HG03565 (cell line): ENCODE results near the gene TBC1D25.
A peak's percentile ranks its signal among the peaks of the same experiment; 100 is the strongest.

Experiments used
- ATAC-seq: cut with Tn5 transposase; IDR thresholded peaks from one replicate; pipeline ENCODE4 v1.9.1; 2021; ENCODE audit warnings: mild to moderate bottlenecking, moderate library complexity; ENCODE audit not compliant: unreplicated experiment

The TBC1D25 gene

DNA sequence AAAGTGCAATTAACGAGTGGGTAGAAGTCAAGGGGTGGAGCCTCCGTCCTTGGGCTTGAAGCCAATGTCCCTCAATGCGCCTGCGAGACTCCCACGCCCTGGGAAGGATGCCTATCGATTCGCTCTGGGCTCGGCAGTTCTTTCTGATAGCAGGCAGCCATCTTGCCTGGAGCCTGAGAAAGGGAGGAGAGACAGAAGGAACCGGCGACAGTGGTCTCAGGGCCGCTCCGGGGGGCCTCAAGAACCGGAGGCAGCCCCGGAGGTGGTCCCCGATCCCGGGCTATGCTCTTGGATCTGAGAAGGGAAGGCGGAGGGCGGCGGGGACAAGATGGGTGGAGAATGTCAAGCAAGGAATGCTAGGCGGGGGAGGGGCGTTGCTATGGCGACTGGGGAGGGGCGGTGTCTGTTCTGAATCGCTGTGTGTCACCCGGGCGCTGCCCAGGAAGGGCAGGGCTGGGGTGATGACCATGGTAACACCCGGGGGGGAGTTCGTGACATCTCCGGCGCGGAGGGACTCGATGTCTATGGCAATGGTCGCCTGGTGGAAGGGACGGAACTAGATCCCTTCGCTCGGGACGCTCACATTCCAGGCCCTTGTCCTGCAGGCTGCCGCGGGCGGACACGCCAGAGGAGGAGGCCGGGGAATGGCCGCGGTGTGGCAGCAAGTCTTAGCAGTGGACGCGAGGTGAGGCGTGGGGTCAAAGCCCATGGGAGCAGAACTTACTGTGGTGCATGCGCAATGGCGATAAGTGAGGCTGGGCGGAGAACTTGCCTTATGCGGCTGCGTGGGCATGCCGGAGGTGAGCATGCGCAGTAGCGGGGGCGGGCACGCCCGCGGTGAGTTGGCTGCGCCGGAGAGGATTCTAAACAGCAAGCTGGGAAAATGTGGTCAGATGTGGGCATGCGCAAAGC is 58.1 kb downstream of the TBC1D25 start, which contains the start of gene WDR13:
TSS of gene WDR13 (plus strand) at position 140 of the 912 bp plus-strand sequence. CDS start at position 645, 505 bp downstream.
- ATAC-seq = peak; percentile 61

DNA sequence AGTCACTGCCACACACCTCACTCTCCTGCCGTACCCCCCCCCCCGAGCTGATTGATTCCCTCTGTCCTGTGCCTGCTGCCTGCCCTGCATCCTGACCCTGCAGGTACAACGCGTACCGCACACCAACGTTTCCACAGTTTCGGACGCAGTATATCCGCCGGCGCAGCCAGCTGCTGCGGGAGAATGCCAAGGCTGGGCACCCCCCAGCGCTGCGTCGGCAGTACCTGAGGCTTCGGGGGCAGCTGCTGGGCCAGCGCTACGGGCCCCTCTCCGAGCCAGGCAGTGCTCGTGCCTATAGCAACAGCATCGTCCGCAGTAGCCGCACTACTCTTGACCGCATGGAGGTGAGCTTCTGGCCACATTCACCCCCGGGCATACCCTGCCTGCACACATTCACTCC is 59.1 kb downstream of the TBC1D25 start:
- no peak for ATAC-seq

DNA sequence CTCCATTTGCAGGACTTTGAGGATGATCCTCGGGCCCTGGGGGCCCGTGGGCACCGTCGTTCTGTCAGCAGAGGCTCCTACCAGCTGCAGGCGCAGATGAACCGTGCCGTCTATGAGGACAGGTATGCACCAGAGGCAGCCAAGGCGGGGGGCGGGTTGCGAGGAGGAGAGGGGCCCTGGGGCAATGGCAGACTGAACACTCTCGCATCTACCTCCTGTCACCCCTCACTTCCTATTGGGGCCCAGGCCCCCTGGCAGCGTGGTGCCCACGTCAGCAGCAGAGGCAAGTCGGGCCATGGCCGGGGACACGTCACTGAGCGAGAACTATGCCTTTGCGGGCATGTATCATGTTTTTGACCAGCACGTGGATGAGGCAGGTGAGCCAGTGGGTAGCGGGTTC is 59.8 kb downstream of the TBC1D25 start:
- no peak for ATAC-seq

DNA sequence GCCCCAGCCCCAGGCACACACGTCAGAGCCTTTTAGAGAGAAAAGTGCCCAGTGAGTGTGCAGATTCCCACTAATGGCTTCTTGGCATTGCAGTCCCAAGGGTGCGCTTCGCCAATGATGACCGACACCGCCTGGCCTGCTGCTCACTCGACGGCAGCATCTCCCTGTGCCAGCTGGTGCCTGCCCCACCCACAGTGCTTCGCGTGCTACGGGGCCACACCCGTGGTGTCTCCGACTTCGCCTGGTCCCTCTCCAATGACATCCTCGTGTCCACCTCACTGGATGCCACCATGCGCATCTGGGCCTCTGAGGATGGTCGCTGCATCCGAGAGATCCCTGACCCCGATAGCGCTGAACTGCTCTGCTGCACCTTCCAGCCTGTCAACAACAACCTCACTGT is 60.7 kb downstream of the TBC1D25 start:
- no peak for ATAC-seq

DNA sequence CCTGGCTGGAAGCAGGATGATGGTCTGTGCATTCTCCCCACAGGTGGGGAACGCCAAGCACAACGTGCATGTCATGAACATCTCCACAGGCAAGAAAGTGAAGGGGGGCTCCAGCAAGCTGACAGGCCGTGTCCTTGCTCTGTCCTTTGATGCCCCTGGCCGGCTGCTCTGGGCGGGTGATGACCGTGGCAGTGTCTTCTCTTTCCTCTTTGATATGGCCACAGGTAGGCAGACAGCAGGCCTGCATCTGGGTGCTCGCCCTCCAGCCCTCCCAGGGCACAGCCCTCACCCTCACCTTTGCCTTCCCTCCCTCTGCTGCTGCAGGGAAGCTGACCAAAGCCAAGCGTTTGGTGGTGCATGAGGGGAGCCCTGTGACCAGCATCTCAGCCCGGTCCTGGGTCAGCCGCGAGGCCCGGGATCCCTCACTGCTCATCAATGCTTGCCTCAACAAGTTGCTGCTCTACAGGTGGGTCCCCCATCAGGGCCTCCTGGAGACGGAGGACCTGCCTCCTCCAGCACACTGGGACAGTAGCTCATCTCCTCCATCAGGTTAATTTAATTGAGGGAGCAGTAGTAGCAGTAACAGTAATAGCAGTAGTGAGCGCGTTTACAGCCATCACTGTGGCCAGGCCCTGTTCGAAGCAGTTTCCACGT is 62.4 kb downstream of the TBC1D25 start:
- ATAC-seq = no peak

DNA sequence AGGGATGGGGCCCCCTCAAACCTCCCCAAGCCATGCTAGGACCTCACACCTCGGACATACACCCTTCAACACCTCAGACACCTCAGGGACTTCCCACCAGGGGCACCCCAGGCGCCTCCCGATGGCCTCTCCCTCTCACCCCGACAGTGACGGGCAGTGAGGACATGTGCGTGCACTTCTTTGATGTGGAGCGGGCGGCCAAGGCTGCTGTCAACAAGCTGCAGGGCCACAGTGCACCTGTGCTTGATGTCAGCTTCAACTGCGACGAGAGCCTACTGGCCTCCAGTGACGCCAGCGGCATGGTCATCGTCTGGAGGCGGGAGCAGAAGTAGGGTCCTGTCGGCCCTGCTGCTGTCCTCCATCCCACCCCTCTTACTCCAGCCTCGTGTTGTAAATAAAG is 65.2 kb downstream of the TBC1D25 start:
- no peak for ATAC-seq

DNA sequence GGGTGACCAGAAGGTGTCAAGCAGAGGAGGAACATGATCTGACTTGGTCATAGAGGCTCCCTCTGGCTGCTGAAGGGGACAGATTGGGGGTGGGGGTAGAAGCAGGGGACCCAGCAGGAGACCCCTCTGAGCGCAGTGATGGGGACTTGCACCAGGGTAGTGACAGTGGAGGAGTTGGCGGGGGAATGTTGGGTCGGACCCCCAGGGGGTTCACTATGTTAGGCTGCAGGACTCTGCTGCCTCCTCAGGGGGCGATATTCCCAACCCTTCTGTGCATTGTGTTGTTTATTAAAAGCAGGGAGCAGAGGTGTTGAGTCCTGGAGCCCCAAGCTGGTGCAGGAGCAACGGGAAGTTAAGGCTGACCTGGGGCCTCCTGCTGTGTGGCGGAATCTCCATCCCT is 66.6 kb downstream of the TBC1D25 start:
- no peak for ATAC-seq

DNA sequence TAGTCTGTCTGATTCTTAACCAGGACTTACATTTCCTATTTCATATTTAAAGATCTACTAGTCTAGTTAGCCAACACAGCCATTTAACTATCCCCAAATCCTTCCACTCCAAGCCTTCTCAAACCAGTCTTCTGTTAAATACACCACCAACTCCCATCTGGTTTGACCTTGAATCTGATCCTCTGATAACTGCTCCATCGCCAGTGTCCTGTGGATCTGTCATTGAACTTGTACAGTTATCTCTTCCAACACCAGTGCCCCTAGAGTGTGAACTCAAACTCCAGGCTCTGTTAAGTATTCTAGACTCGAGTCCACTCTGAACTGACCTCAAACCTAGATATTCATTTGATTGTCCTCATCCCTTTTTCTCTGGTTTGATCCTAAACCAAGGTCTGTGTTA is 72.2 kb downstream of the TBC1D25 start:
- no peak for ATAC-seq
